GM23248 (cell line): Measurements from ENCODE around the gene BTBD16. TPM values are rescaled to one million over a fixed set of nuclear protein-coding genes. Genes with fewer than 3 reads are reported as not detected.

Source experiments
- DNase-seq: peaks from one replicate; pipeline ENCODE4 v3.0.0-alpha.2; 2015
- H2AFZ ChIP-seq: fragments of 200-600 bp; sonication (generic); 2 replicates; pipeline ENCODE4 v1.6.1; 2016; ENCODE audit warnings: antibody characterized with exemption
- H3F3A ChIP-seq: fragments of 200-600 bp; sonication (generic); 2 replicates; pipeline ENCODE4 v1.6.1; 2016; ENCODE audit warnings: mild to moderate bottlenecking, antibody characterized with exemption, mixed run types; ENCODE audit not compliant: insufficient read depth
- H3K27ac ChIP-seq: fragments of 200-600 bp; sonication (generic); 2 replicates; pipeline ENCODE4 v1.5.1; 2016; ENCODE audit warnings: mild to moderate bottlenecking
- H3K27me3 ChIP-seq: fragments of 200-600 bp; sonication (generic); replicated peaks from 2 replicates; pipeline ENCODE4 v1.6.1; 2016; ENCODE audit warnings: mild to moderate bottlenecking; ENCODE audit not compliant: insufficient read depth
- H3K36me3 ChIP-seq: fragments of 200-600 bp; sonication (generic); 2 replicates; pipeline ENCODE4 v1.6.1; 2016; ENCODE audit warnings: low read depth, mild to moderate bottlenecking
- H3K4me1 ChIP-seq: fragments of 200-600 bp; sonication (generic); 2 replicates; pipeline ENCODE4 v1.6.1; 2016; ENCODE audit warnings: mild to moderate bottlenecking; ENCODE audit not compliant: insufficient read depth
- H3K4me2 ChIP-seq: fragments of 200-600 bp; sonication (generic); one replicate; pipeline ENCODE4 v1.6.1; 2016; ENCODE audit warnings: mild to moderate bottlenecking; ENCODE audit not compliant: unreplicated experiment
- H3K4me3 ChIP-seq: fragments of 200-600 bp; sonication (generic); 2 replicates; pipeline ENCODE4 v1.5.1; 2016; ENCODE audit warnings: mild to moderate bottlenecking
- H3K79me2 ChIP-seq: fragments of 200-600 bp; sonication (generic); 2 replicates; pipeline ENCODE4 v1.6.1; 2016; ENCODE audit warnings: mild to moderate bottlenecking; ENCODE audit not compliant: insufficient read depth
- H3K9ac ChIP-seq: fragments of 200-600 bp; sonication (generic); 2 replicates; pipeline ENCODE4 v1.6.1; 2016; ENCODE audit warnings: mild to moderate bottlenecking
- H3K9me2 ChIP-seq: fragments of 200-600 bp; sonication (generic); 2 replicates; pipeline ENCODE4 v1.6.1; 2016; ENCODE audit warnings: mixed run types, mild to moderate bottlenecking, moderate library complexity; ENCODE audit not compliant: insufficient read depth
- H3K9me3 ChIP-seq: fragments of 200-600 bp; sonication (generic); one replicate; pipeline ENCODE4 v1.6.1; 2017; ENCODE audit warnings: low read depth
- H4K20me1 ChIP-seq: fragments of 200-600 bp; sonication (generic); 2 replicates; pipeline ENCODE4 v1.6.0; 2016; ENCODE audit not compliant: insufficient read depth
- EZH2 ChIP-seq: fragments of 200-600 bp; sonication (generic); IDR thresholded peaks from 2 replicates; pipeline ENCODE4 v1.6.1; 2018; ENCODE audit warnings: antibody characterized with exemption, mild to moderate bottlenecking; ENCODE audit not compliant: insufficient read depth, poor library complexity, severe bottlenecking
- EZH2phosphoT487 ChIP-seq: fragments of 200-600 bp; sonication (generic); IDR thresholded peaks from 2 replicates; pipeline ENCODE4 v1.6.1; 2018; ENCODE audit warnings: antibody characterized with exemption, moderate library complexity, mild to moderate bottlenecking, low read depth; ENCODE audit not compliant: insufficient read depth
- WGBS, 2 experiments: methylation state at CpG; one replicate each; pipeline ENCODE4 v1.1.6; 2015 to 2017; ENCODE audit warnings: low lambda C conversion rate in 2 of 2, low coverage in 1 of 2; ENCODE audit errors: missing lambda C conversion rate in 2 of 2; 5-methylcytosine and 5-hydroxymethylcytosine counted together
- in situ Hi-C: fragments of 300-500 bp; cut with MboI; formaldehyde crosslinking; loops from 2 replicates; pipeline ENCODE4 v1.15.0; 2020
- polyA plus RNA-seq: library from polyadenylated mRNA; unstranded; fragments of >200 nt; fragmentation: Nextera tagmentation; extraction: Ambion mirVana; gene quantifications from 2 replicates; pipeline ENCODE4 v1.2.1, GENCODE V29; 2016
- total RNA-seq: library from RNA; depleted of rRNA; stranded (reverse); fragments of >200 nt; shearing (Covaris generic); gene quantifications from 2 replicates; pipeline ENCODE4 v1.2.3, GENCODE V29; 2014; rRNA removed

BTBD16 gene
- total RNA-seq, result not detected in 2 replicates
- not detected in 2 replicates for polyA plus RNA-seq

DNA sequence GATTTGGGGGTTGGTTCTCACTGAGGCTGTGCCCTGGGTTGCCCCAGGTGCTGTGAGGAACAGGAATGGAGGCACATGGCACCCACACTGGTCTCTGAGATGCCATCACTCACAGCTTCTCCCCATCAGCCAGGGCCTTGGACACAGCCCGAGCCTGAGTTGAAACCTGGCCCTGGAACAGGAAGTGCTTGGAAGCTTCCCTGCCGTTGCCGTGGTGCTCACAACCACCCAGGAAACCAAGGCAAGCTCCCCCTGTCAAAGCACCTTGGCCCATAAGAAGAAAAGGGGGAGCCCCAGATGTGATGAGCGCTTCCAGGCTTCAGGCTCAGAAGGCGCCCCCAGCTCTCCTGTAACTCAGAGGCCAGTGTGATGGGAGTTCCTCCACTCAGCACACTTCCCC is at the start of gene BTBD16:
BTBD16 (plus strand) TSS at position 221 of the 400 bp plus-strand sequence. CDS start 3,786 bp downstream, outside the sequence.
- WGBS, 2 experiments, result 47 to 52% methylated on average over 5 of the region's 5 CpGs
- Histone ChIP-seq H4K20me1 (no peaks in the 10 kb centered on the region), H3F3A (no peaks in the 10 kb centered on the region), H3K27me3 (no peaks in the 10 kb centered on the region), H2AFZ (no peak within 1 kb of the TSS), H3K4me3 (no peak within 1 kb of the TSS), H3K79me2 (no peaks in the 10 kb centered on the region), H3K36me3 (no peaks in the 10 kb centered on the region), H3K4me1 (no peaks in the 10 kb centered on the region), H3K27ac (no peak within 1 kb of the TSS), H3K9me3 (no peaks in the 10 kb centered on the region), H3K9me2 (no peaks in the 10 kb centered on the region), H3K9ac (no peak within 1 kb of the TSS), H3K4me2 (no peak within 1 kb of the TSS)
- no peak for DNase-seq
- TF ChIP-seq EZH2 (no peak), EZH2phosphoT487 (no peak)
- in situ Hi-C loops, result no loop called here

DNA sequence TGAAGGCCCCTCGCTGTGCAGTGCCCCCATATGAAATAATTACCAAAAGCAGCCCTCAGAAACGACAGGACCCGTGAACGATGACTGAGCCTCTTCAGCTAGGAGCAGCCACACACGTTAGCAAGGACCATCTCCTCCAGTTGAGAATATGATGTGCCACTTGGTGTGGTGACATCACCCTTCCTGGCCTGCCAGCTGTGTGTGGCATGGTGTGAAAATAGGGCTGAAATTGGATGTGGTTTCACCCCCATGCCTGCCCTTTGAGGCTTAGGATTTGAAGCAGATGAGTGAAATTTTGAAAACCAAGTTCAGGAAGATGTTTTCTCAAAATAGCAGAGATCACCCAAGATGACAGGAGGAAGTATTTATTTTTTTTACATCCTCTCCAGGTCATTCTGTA is 49.1 kb upstream of the BTBD16 start:
- no peaks in the 10 kb centered on the region for H3K79me2 ChIP-seq
- no peak overlapping the region for H3K27ac ChIP-seq
- H3K4me1 ChIP-seq, result no peaks in the 10 kb centered on the region
- H3K9ac ChIP-seq, result no peak overlapping the region
- no peak overlapping the region for H3K4me3 ChIP-seq
- no peak overlapping the region for H2AFZ ChIP-seq
- H3F3A ChIP-seq, result no peaks in the 10 kb centered on the region
- WGBS, 2 experiments, result 76 to 81% methylated on average over 5 of the region's 5 CpGs
- in situ Hi-C loops, result no loop called here
- no peaks in the 10 kb centered on the region for H3K27me3 ChIP-seq
- H3K4me2 ChIP-seq, result no peak overlapping the region
- no peaks in the 10 kb centered on the region for H4K20me1 ChIP-seq
- TF ChIP-seq EZH2 (no peak), EZH2phosphoT487 (no peak)
- H3K36me3 ChIP-seq, result peaks cover 3% of the 10 kb centered on the region; the same call in 1 of the 2 replicates
- DNase-seq, result no peak
- H3K9me2 ChIP-seq, result no peaks in the 10 kb centered on the region
- no peaks in the 10 kb centered on the region for H3K9me3 ChIP-seq

DNA sequence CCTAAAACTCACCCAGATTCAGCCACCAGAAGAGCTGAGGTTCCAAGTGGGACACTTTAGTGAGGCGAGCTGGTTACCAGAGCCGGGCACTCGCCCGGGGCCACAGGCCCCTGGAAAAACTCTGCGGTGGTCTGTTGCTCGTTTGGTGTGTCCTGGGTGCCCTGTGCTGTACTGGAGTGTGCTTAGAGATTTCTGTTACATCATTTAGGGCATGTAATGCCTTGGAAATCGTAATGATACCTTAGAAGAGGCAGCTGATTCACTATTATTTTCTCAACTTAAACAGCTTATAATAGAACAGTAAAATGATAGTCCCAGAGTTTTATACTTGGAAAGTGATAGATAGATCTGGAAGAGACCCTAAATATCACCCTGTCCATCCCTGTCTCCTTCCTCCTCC is 48.5 kb upstream of the BTBD16 start:
- no peaks in the 10 kb centered on the region for H3K9me2 ChIP-seq
- H3K4me2 ChIP-seq, result no peak overlapping the region
- H3K27me3 ChIP-seq, result no peaks in the 10 kb centered on the region
- no peaks in the 10 kb centered on the region for H3K4me1 ChIP-seq
- no peaks in the 10 kb centered on the region for H3F3A ChIP-seq
- no peak for TF ChIP-seq EZH2
- no peak for TF ChIP-seq EZH2phosphoT487
- WGBS, 2 experiments, result 90 to 91% methylated on average over 7 of the region's 7 CpGs
- no peaks in the 10 kb centered on the region for H3K79me2 ChIP-seq
- no peak overlapping the region for H3K9ac ChIP-seq
- no peak overlapping the region for H2AFZ ChIP-seq
- 0 out of 2 replicates have a peak, but pooled peaks cover 3% of the 10 kb centered on the region for H3K36me3 ChIP-seq
- DNase-seq, result no peak
- no peaks in the 10 kb centered on the region for H3K9me3 ChIP-seq
- no peak overlapping the region for H3K4me3 ChIP-seq
- no peak overlapping the region for H3K27ac ChIP-seq
- in situ Hi-C loops, result no loop called here
- H4K20me1 ChIP-seq, result no peaks in the 10 kb centered on the region

DNA sequence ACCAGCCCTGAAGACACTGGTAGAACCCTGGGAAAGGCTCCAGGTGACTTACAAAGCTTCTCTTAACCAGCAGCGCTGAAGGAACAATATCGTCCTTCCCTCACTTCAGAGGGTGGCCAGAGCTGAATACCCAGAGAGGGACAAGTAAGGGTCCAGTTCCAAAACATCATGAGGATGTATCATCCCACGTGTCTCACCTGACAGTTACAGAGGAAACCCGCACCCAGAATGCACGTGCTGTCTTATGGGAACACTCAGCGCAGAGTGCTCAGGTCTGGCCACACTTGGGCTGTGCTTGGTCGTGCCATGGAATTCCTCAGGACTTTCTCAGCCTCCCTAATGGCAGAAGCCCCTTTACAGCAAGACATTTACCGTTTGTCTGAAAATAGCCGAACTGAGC is 46.9 kb upstream of the BTBD16 start:
- Histone ChIP-seq H3K36me3 (0 out of 2 replicates have a peak, but pooled peaks cover 3% of the 10 kb centered on the region), H3K79me2 (no peaks in the 10 kb centered on the region), H3K4me3 (no peak overlapping the region), H3K4me1 (no peaks in the 10 kb centered on the region), H2AFZ (no peak overlapping the region), H3K9me3 (no peaks in the 10 kb centered on the region), H3K9me2 (no peaks in the 10 kb centered on the region), H3K27ac (no peak overlapping the region), H3F3A (no peaks in the 10 kb centered on the region), H4K20me1 (no peaks in the 10 kb centered on the region), H3K9ac (no peak overlapping the region), H3K27me3 (no peaks in the 10 kb centered on the region), H3K4me2 (no peak overlapping the region)
- TF ChIP-seq EZH2 (no peak), EZH2phosphoT487 (no peak)
- no peak for DNase-seq
- in situ Hi-C loops, result no loop called here
- 87 to 93% methylated on average over 9 of the region's 9 CpGs for WGBS, 2 experiments

DNA sequence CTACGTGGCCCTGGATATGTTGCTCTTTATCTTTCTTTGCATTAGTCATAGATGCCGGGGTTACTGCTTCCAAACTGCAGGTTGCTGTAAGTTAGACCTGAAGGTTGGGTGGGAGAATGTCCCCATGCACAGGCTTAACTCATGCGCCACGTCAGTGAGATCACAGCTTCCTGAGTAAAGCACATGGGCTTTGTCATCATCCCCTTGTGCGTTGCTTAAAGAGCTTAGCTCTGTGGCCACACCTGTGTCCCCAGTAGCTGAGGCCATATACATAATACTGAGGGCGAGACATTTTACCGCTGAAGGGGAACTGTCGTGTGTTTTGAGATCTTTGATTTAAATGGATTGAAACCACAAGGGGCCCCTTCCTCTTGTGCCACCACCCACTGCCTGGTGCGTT is 45.8 kb upstream of the BTBD16 start:
- Histone ChIP-seq H3K27me3 (no peaks in the 10 kb centered on the region), H3K27ac (no peak overlapping the region), H3K4me1 (no peaks in the 10 kb centered on the region), H3K4me3 (no peak overlapping the region), H3K9ac (no peak overlapping the region), H3K9me3 (no peaks in the 10 kb centered on the region), H3F3A (no peaks in the 10 kb centered on the region), H3K36me3 (0 out of 2 replicates have a peak, but pooled peaks cover 3% of the 10 kb centered on the region), H3K4me2 (no peak overlapping the region), H4K20me1 (no peaks in the 10 kb centered on the region), H3K9me2 (no peaks in the 10 kb centered on the region), H2AFZ (no peak overlapping the region), H3K79me2 (no peaks in the 10 kb centered on the region)
- TF ChIP-seq EZH2, result no peak
- no peak for TF ChIP-seq EZH2phosphoT487
- WGBS, 2 experiments, result 95 to 97% methylated on average over 9 of the region's 9 CpGs
- in situ Hi-C loops, result no loop called here
- DNase-seq, result no peak
